WI38 (cell line): ENCODE measurements around the gene XYLT1.

Experiments used
- H3K4me3 ChIP-seq: 2 replicates; pipeline ENCODE4 v1.5.1; 2011; ENCODE audit warnings: low read depth, mild to moderate bottlenecking, control low read depth, low read length
- TF ChIP-seq, protein P1 (sequence below): IDR thresholded peaks from 2 replicates; pipeline ENCODE4 v1.5.1; 2012; ENCODE audit warnings: low read depth, mild to moderate bottlenecking, control low read depth, low read length

The XYLT1 gene

DNA sequence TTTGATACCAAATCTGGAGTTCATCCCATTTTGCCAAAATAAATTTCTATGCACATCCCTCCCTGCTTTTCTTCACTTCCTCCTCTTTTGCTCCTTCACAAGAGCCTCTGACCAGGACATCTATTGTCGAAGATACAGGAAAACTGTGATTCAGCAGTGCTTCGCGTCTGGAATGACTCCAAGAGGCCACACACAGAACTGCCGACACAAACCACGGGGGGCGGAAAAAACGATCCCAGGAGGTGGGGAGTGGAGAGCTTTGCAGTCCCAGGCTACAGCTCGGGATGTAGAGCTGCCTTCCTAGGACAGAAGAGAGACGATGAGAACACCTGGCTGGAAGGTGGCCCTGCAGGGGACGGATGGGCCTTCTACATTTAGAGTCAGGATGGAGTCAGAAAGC, 102.8 kb downstream of the XYLT1 start:
- H3K4me3 ChIP-seq, result no peak overlapping the region
- TF ChIP-seq, protein P1, sequence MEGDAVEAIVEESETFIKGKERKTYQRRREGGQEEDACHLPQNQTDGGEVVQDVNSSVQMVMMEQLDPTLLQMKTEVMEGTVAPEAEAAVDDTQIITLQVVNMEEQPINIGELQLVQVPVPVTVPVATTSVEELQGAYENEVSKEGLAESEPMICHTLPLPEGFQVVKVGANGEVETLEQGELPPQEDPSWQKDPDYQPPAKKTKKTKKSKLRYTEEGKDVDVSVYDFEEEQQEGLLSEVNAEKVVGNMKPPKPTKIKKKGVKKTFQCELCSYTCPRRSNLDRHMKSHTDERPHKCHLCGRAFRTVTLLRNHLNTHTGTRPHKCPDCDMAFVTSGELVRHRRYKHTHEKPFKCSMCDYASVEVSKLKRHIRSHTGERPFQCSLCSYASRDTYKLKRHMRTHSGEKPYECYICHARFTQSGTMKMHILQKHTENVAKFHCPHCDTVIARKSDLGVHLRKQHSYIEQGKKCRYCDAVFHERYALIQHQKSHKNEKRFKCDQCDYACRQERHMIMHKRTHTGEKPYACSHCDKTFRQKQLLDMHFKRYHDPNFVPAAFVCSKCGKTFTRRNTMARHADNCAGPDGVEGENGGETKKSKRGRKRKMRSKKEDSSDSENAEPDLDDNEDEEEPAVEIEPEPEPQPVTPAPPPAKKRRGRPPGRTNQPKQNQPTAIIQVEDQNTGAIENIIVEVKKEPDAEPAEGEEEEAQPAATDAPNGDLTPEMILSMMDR, result no peak

DNA sequence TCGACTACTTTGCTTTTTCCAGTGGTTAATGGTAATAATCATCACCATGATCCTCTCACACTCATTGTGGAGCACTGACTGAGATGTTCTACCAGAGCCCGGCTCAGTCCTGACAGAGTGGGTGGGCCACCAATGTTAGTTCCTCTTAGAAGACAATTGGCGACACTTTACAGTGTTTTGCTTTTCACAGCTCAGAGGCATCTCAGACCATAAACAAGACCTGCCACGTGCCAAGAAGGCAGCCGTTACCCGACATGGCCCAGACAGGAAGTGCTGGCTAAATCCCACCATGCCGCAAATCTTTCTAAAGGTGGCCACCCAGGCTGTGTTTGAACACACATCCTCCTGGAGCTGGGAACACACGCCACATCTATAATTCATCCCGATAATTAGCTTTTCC, 103.7 kb downstream of the XYLT1 start:
- TF ChIP-seq, protein P1, result no peak
- H3K4me3 ChIP-seq, result no peak overlapping the region

DNA sequence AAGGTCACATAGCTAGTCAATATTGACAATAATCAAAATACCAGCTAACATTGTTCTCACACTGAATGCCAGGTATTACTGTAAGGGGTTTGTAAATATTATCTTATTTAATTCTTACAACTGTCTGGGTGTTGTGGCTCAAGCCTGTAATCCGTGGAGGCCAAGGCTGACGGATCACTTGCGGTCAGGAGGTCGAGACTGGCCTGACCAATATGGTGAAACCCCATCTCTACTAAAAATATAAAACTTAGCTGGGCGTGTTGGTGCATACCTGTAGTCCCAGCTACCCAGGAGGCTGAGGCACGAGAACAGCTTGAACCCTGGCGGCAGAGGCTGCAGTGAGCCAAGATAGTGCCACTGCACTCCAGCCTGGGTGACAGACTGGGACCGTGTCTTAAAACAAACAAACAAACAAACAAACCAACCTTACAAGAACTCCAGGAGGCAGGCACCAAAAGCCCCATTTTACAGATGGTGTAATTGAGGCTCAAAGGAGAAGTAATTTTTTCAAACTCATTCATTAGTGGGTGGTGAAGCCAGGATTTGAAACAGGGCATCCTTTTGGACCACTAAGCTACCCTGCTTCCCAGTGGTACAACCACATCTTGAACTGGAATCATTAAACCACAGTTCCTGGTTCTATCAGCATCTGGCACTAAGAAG, 104.3 kb downstream of the XYLT1 start:
- no peak overlapping the region for H3K4me3 ChIP-seq
- TF ChIP-seq, protein P1, result no peak

DNA sequence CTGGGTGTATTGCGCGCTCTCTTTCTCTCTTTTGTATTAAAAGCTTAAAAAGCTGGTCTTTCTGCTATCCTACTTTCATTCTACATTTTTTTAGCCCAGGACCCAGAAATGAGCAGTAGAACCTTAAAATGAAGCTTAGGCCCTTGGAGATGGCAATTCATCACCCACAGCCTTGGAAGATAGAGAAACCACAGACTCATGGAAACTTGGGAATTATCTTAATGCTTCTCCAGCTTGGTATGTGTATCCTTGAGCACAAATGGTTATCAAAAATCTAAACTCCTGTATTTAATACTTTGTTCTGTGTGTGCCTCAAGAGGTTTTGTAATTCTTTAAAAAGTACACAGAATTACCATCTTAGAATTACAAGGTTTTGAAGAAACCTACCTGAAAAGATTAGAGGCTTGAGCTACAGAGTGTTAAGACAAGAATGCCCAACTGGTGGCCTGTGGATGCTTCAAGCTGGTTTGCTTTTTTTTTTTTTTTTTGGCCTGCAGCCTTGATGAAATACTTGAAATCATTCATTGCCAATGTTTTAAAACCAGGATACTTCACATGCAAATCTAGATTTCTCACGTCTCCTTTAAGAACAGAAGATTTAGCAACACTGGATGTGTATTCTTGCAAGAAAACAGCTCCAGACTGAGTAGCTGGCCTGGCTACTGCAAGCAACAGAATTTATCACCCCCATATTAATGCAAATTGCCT, 105.0 kb downstream of the XYLT1 start:
- TF ChIP-seq, protein P1, result no peak
- no peak overlapping the region for H3K4me3 ChIP-seq

DNA sequence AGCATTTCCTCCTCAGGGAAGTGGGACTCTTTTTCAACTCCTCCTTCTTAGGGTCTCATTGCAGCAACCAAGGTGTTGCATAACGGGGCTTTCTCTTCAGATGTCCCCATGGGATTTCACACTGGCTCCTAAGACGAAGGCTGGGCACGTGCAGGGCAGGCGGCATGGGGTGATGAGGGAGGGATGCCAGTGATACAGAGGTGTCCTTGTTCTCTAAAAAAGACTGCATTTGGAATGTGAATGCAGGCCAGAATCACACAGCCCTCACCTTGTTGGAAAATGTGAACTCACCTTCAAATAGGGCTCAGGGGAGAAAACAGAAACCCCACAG, 105.6 kb downstream of the XYLT1 start:
- no peak overlapping the region for H3K4me3 ChIP-seq
- TF ChIP-seq, protein P1, result no peak

DNA sequence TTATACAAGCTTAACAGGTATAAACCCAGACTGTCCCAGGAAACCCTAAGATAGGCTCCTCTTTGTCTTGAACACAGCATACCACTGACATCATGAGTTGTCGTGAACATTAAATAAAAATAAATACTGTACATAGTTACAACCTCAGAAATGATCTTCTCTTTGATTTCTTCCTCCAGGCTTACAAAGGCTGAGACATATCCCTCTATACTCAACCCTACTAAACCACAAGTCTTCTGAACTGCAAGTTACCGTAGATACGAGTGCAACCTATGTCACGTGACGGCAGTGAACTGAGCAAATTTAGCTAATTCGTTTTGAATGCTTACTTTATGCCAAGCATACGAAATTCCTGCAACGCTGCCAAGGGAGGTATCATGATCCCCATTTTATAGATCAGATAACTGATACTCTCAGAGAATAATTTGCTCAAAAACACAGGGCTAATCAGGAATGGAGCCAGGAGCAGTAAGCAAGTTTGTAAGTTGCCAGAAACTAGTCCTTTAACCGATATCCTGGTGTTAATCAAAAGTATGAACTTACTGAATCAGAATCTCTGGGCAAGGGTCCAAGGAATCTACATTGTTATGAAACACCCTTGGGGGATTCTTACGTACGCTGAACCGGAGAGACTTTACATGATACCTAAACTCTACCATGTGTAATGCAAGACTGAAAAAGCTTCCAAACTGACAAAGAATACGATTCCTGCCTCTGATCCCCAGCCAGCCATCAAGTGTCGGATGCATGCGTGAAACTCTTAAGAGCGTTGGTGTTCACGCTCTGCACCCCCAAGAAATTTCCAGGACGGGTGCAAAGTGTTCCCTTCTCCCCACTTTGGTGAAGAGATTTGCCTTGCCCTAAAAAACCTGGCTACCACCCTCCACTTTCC, 106.2 kb downstream of the XYLT1 start:
- H3K4me3 ChIP-seq, result no peak overlapping the region
- TF ChIP-seq, protein P1, result no peak
